Measurements from ENCODE around the gene COX6B2. TPM values are rescaled to one million over a fixed set of nuclear protein-coding genes. Genes with fewer than 3 reads are reported as not detected.
A peak's percentile ranks its signal among the peaks of the same experiment; 100 is the strongest.

The COX6B2 gene
- total and polyA plus RNA-seq, 4 experiments from 2014 or later = 0.38 TPM; not detected in 3

DNA sequence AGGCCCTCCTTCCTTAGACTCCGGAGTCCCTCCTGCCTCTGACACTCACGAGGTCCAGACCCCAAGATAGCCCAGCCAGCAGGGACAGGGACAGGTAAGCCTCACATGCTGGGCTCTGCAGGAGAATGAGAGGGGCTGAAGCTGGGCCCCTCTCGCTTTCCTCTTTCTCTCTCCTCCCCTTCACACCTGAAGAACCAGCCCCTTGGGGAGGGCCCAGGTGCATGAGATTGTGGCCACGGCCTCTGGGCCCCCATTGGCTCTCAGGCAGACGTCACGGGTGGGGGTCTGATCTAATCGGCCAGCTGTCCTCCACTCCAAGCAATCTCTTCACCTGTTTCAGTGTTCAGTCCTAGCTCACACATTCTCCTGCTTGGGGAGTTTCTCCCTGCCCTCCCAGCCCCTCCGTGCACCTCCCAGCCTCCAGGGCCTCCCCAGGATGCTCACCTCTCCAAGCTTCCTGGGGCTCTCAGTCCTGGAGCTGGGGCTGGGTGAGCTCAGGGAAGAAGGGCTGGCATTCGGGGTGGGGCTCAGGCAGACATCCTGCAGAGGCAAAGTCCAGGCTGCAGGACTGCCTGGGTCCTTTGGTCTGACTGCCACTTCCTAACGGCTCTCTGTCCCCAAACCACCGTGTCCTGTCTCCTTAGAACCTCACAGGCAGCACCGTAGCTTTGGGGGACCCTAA is 32.2 kb downstream of the COX6B2 start:
- no peak for DNase-seq
- ChIA-PET CTCF (ENCODE audit: partially characterized antibody) (interaction anchor here (0.6 to 2.2 kb wide), 2 partner anchors 20 to 31 kb away, joined by 3 to 9 read pairs; no protein-coding TSS in a partner anchor), POLR2A (ENCODE audit: partially characterized antibody) (interaction anchor here (1.8 kb wide), 1 partner anchor 17 kb away, joined by 4 read pairs; the partner anchor contains the start of gene KMT5C)
- Mint-ChIP-seq H3K27ac (no peak overlapping the region), H3K4me1 (peaks cover 0 to 2% (median 0%) of the 10 kb centered on the region in 4 donors), H3K36me3 (no peaks in the 10 kb centered on the region), H3K4me3 (no peak overlapping the region), H3K9me3 (no peaks in the 10 kb centered on the region), H3K27me3 (peaks cover 7 to 15% of the 10 kb centered on the region in 2 donors)
- no peaks in the 10 kb centered on the region for H3K9me3 ChIP-seq (ENCODE audit: control insufficient read depth in 1 of 2, low read length in 2 of 2)
- H3K4me3 ChIP-seq (ENCODE audit: low read length in 2 of 2) = no peak overlapping the region
- H3K36me3 ChIP-seq (ENCODE audit: insufficient read depth, low read length) = no peaks in the 10 kb centered on the region
- intact Hi-C loops (cut with micrococcal nuclease) = no loop called here
- H3K27me3 ChIP-seq (ENCODE audit: insufficient read depth, low read length) = no peaks in the 10 kb centered on the region
- H3K27ac ChIP-seq (ENCODE audit: low read depth, low read length) = no peak overlapping the region
- no peaks in the 10 kb centered on the region for H3K4me1 ChIP-seq (ENCODE audit: insufficient read depth, low read length)

- Mint-ChIP-seq H3K4me3 (no peak overlapping the region), H3K9me3 (no peaks in the 10 kb centered on the region), H3K36me3 (no peaks in the 10 kb centered on the region), H3K4me1 (peaks cover 0 to 2% (median 0%) of the 10 kb centered on the region in 4 donors), H3K27me3 (peaks cover 7 to 13% of the 10 kb centered on the region in 2 donors), H3K27ac (peak overlapping the region in 2 of 7 donors; percentile 18 to 75)
- H3K4me3 ChIP-seq (ENCODE audit: low read length in 2 of 2) = no peak overlapping the region
- no peaks in the 10 kb centered on the region for H3K9me3 ChIP-seq (ENCODE audit: control insufficient read depth in 1 of 2, low read length in 2 of 2)
- no peak for DNase-seq
- H3K27me3 ChIP-seq (ENCODE audit: insufficient read depth, low read length) = no peaks in the 10 kb centered on the region
- ChIA-PET CTCF (ENCODE audit: partially characterized antibody) (interaction anchor here (2.2 kb wide), 1 partner anchor 19 kb away, joined by 9 read pairs; no protein-coding TSS in a partner anchor), POLR2A (ENCODE audit: partially characterized antibody) (interaction anchor here (1.8 kb wide), 1 partner anchor 18 kb away, joined by 4 read pairs; the partner anchor contains the start of gene KMT5C)
- no peak overlapping the region for H3K27ac ChIP-seq (ENCODE audit: low read depth, low read length)
- no peaks in the 10 kb centered on the region for H3K4me1 ChIP-seq (ENCODE audit: insufficient read depth, low read length)
- intact Hi-C loops (cut with micrococcal nuclease) = no loop called here
- H3K36me3 ChIP-seq (ENCODE audit: insufficient read depth, low read length) = no peaks in the 10 kb centered on the region
Observed at GRCh38 chr19:55321466-55322137, 32.9 kb downstream of the COX6B2 start.

GRCh38 chr19:55320844-55321419 is 33.6 kb downstream of the COX6B2 start:
- no peaks in the 10 kb centered on the region for H3K36me3 Mint-ChIP-seq
- intact Hi-C loops (cut with micrococcal nuclease) = no loop called here

GRCh38 chr19:55319785-55320184 is 34.7 kb downstream of the COX6B2 start:
- Mint-ChIP-seq H3K36me3 (no peaks in the 10 kb centered on the region), H3K9me3 (no peaks in the 10 kb centered on the region), H3K4me3 (no peak overlapping the region), H3K4me1 (no peaks in the 10 kb centered on the region), H3K27me3 (peaks cover 7 to 11% of the 10 kb centered on the region in 2 donors), H3K27ac (no peak overlapping the region)
- H3K27me3 ChIP-seq (ENCODE audit: insufficient read depth, low read length) = no peaks in the 10 kb centered on the region
- DNase-seq = no peak
- CTCF ChIA-PET (ENCODE audit: partially characterized antibody) = no interaction called here
- no peaks in the 10 kb centered on the region for H3K4me1 ChIP-seq (ENCODE audit: insufficient read depth, low read length)
- POLR2A ChIA-PET (ENCODE audit: partially characterized antibody) = no interaction called here
- no peak overlapping the region for H3K4me3 ChIP-seq (ENCODE audit: low read length in 2 of 2)
- H3K9me3 ChIP-seq (ENCODE audit: control insufficient read depth in 1 of 2, low read length in 2 of 2) = no peaks in the 10 kb centered on the region
- intact Hi-C loops (cut with micrococcal nuclease) = no loop called here
- no peaks in the 10 kb centered on the region for H3K36me3 ChIP-seq (ENCODE audit: insufficient read depth, low read length)
- no peak overlapping the region for H3K27ac ChIP-seq (ENCODE audit: low read depth, low read length)

More at GRCh38 chr19:55320844-55321419, 33.6 kb downstream of the COX6B2 start:
- Histone ChIP-seq H3K27ac (ENCODE audit: low read depth, low read length) (no peak overlapping the region), H3K36me3 (ENCODE audit: insufficient read depth, low read length) (no peaks in the 10 kb centered on the region), H3K4me3 (ENCODE audit: low read length in 2 of 2) (no peak overlapping the region), H3K4me1 (ENCODE audit: insufficient read depth, low read length) (no peaks in the 10 kb centered on the region), H3K27me3 (ENCODE audit: insufficient read depth, low read length) (no peaks in the 10 kb centered on the region), H3K9me3 (ENCODE audit: control insufficient read depth in 1 of 2, low read length in 2 of 2) (no peaks in the 10 kb centered on the region)
- Mint-ChIP-seq H3K9me3 (no peaks in the 10 kb centered on the region), H3K4me1 (peaks cover 0 to 2% (median 0%) of the 10 kb centered on the region in 4 donors), H3K27me3 (peaks cover 7 to 11% of the 10 kb centered on the region in 2 donors), H3K4me3 (no peak overlapping the region), H3K27ac (no peak overlapping the region)
- DNase-seq = no peak
- POLR2A ChIA-PET (ENCODE audit: partially characterized antibody) = interaction anchor here (0.6 to 1.8 kb wide), 2 partner anchors 18 to 103 kb away, joined by 3 to 4 read pairs; partner anchors contain the start of gene KMT5C
- CTCF ChIA-PET (ENCODE audit: partially characterized antibody) = interaction anchor here (2.2 kb wide), 1 partner anchor 18 kb away, joined by 9 read pairs; no protein-coding TSS in a partner anchor

DNA sequence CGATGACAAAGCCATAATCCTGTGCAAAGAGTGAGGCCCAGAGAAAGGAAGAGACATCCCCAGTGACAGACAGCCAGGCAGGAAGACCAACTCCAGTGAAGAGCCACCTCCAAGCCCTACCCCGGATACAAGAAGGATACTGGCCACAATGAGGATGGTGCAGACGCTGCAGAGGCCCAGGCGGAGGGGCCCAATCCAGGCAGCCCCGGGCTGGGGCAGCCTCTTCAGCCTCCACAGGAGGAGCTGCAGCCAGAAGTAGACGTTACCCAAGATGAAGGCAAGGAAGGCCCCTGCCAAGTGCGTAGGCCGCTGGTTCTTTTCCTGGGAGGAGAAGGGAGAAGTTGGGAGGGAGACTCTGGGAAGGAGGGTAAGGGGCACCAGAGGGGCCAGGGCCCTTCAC is 37.9 kb downstream of the COX6B2 start:
- ChIA-PET CTCF (ENCODE audit: partially characterized antibody) (interaction anchor here (1.3 kb wide), 1 partner anchor 15 kb away, joined by 4 read pairs; no protein-coding TSS in a partner anchor), POLR2A (ENCODE audit: partially characterized antibody) (interaction anchor here (1.2 kb wide), 1 partner anchor 50 kb away, joined by 3 read pairs; no protein-coding TSS in a partner anchor)

GRCh38 chr19:55315956-55316525 is 38.5 kb downstream of the COX6B2 start:
- POLR2A ChIA-PET (ENCODE audit: partially characterized antibody) = no interaction called here
- Mint-ChIP-seq H3K36me3 (no peaks in the 10 kb centered on the region), H3K4me3 (peak overlapping the region in 1 of 8 donors; percentile 48), H3K4me1 (no peaks in the 10 kb centered on the region), H3K9me3 (no peaks in the 10 kb centered on the region), H3K27me3 (peaks cover 2% of the 10 kb centered on the region in 2 donors), H3K27ac (no peak overlapping the region)
- Histone ChIP-seq H3K27ac (ENCODE audit: low read depth, low read length) (no peak overlapping the region), H3K27me3 (ENCODE audit: insufficient read depth, low read length) (no peaks in the 10 kb centered on the region), H3K4me1 (ENCODE audit: insufficient read depth, low read length) (no peaks in the 10 kb centered on the region), H3K9me3 (ENCODE audit: control insufficient read depth in 1 of 2, low read length in 2 of 2) (no peaks in the 10 kb centered on the region), H3K4me3 (ENCODE audit: low read length in 2 of 2) (no peak overlapping the region), H3K36me3 (ENCODE audit: insufficient read depth, low read length) (no peaks in the 10 kb centered on the region)
- CTCF ChIA-PET (ENCODE audit: partially characterized antibody) = no interaction called here
- DNase-seq = no peak
- intact Hi-C loops (cut with micrococcal nuclease) = no loop called here

More for the DNA sequence above, 37.9 kb downstream of the COX6B2 start:
- Mint-ChIP-seq H3K4me3 (no peak overlapping the region), H3K36me3 (no peaks in the 10 kb centered on the region), H3K27me3 (peaks cover 4 to 5% of the 10 kb centered on the region in 2 donors), H3K4me1 (no peaks in the 10 kb centered on the region), H3K27ac (no peak overlapping the region), H3K9me3 (no peaks in the 10 kb centered on the region)
- intact Hi-C loops (cut with micrococcal nuclease) = no loop called here
- H3K27me3 ChIP-seq (ENCODE audit: insufficient read depth, low read length) = no peaks in the 10 kb centered on the region
- no peaks in the 10 kb centered on the region for H3K4me1 ChIP-seq (ENCODE audit: insufficient read depth, low read length)
- H3K27ac ChIP-seq (ENCODE audit: low read depth, low read length) = no peak overlapping the region
- H3K36me3 ChIP-seq (ENCODE audit: insufficient read depth, low read length) = no peaks in the 10 kb centered on the region
- no peak overlapping the region for H3K4me3 ChIP-seq (ENCODE audit: low read length in 2 of 2)
- no peaks in the 10 kb centered on the region for H3K9me3 ChIP-seq (ENCODE audit: control insufficient read depth in 1 of 2, low read length in 2 of 2)
- no peak for DNase-seq

- DNase-seq = no peak
- no peaks in the 10 kb centered on the region for H3K4me1 Mint-ChIP-seq
- CTCF ChIA-PET (ENCODE audit: partially characterized antibody) = interaction anchor here (2.2 kb wide), 1 partner anchor 11 kb away, joined by 7 read pairs; no protein-coding TSS in a partner anchor
- H3K36me3 Mint-ChIP-seq = no peaks in the 10 kb centered on the region
- no peaks in the 10 kb centered on the region for H3K27me3 ChIP-seq (ENCODE audit: insufficient read depth, low read length)
- H3K27ac Mint-ChIP-seq = no peak overlapping the region
- no peaks in the 10 kb centered on the region for H3K9me3 ChIP-seq (ENCODE audit: control insufficient read depth in 1 of 2, low read length in 2 of 2)
- POLR2A ChIA-PET (ENCODE audit: partially characterized antibody) = no interaction called here
- H3K27me3 Mint-ChIP-seq = peaks cover 2% of the 10 kb centered on the region in 2 donors
- H3K36me3 ChIP-seq (ENCODE audit: insufficient read depth, low read length) = no peaks in the 10 kb centered on the region
- no peaks in the 10 kb centered on the region for H3K9me3 Mint-ChIP-seq
- no peak overlapping the region for H3K4me3 ChIP-seq (ENCODE audit: low read length in 2 of 2)
- intact Hi-C loops (cut with micrococcal nuclease) = no loop called here
- no peak overlapping the region for H3K27ac ChIP-seq (ENCODE audit: low read depth, low read length)
- no peak overlapping the region for H3K4me3 Mint-ChIP-seq
- H3K4me1 ChIP-seq (ENCODE audit: insufficient read depth, low read length) = no peaks in the 10 kb centered on the region
Observed at GRCh38 chr19:55314396-55314795, 40.1 kb downstream of the COX6B2 start.
